HepG2 (cell line): Measurements from ENCODE around the gene ASCC3. TPM values are rescaled to one million over a fixed set of nuclear protein-coding genes. Genes with fewer than 3 reads are reported as not detected.

ENCODE experiments used
- ATAC-seq: fragments of 200-7000 bp; cut with Tn5 transposase; 3 replicates; pipeline ENCODE4 v1.9.1; 2020; ENCODE audit warnings: mild to moderate bottlenecking, moderate library complexity
- BruUV-seq: library from RNA; stranded (reverse); fragments of 400-500 nt; replicated peaks from 2 replicates; lab custom pipeline; 2021; lab: Mats Ljungman, UMichigan
- CTCF ChIA-PET: fragments of 300-600 bp; formaldehyde crosslinking; extraction: SDS; loops from one replicate; lab custom pipeline; 2021; ENCODE audit warnings: low total read pairs, inconsistent platforms, low intra/inter-chr PET ratio; lab: Yijun Ruan, JAX
- POLR2A ChIA-PET: fragments of 350-600 bp; sonication (Branson Sonifier 250); formaldehyde crosslinking; loops from one replicate; lab custom pipeline; 2020; ENCODE audit warnings: antibody characterized with exemption, inconsistent platforms; lab: Yijun Ruan, JAX
- DNase-seq: peaks from one replicate; pipeline ENCODE4 v3.0.0-alpha.2; 2015; ENCODE audit warnings: low spot score
- FAIRE-seq: peaks from 3 replicates; lab custom pipeline; 2011; peaks lifted over from hg19 to GRCh38; lab: Jason Lieb, UNC
- H2AFZ ChIP-seq: one replicate; pipeline ENCODE4 v1.6.1; 2011; ENCODE audit warnings: low read length, inconsistent platforms
- H3K27ac ChIP-seq: fragments of 300-600 bp; 3 replicates; pipeline ENCODE4 v1.8.0; 2011; ENCODE audit warnings: mixed run types, mild to moderate bottlenecking, mixed read lengths, low read length, inconsistent platforms; ENCODE audit not compliant: insufficient read depth; ENCODE audit errors: extremely low read length
- H3K27me3 ChIP-seq, 2 experiments: fragments of 200-600 bp in 1 of 2; 2 replicates in 1 of 2; 3 replicates in 1 of 2; pipeline versions ENCODE4 v1.6.0 to v1.8.0; 2011; ENCODE audit warnings: low read length in 2 of 2, mild to moderate bottlenecking in 2 of 2, moderate library complexity in 2 of 2, inconsistent platforms in 1 of 2; ENCODE audit not compliant: insufficient read depth in 2 of 2, control insufficient read depth in 1 of 2
- H3K36me3 ChIP-seq, 2 experiments: fragments of 200-600 bp in 1 of 2; replicated peaks in 1 of 2; 2 replicates in 1 of 2; 3 replicates in 1 of 2; pipeline versions ENCODE4 v1.5.1 to v1.8.0; 2011; ENCODE audit warnings: low read length in 2 of 2, inconsistent platforms in 1 of 2; ENCODE audit not compliant: insufficient read depth in 2 of 2, control insufficient read depth in 1 of 2
- H3K4me1 ChIP-seq: 2 replicates; pipeline ENCODE4 v1.5.1; 2012; ENCODE audit warnings: low read length, inconsistent platforms; ENCODE audit not compliant: insufficient read depth
- H3K4me2 ChIP-seq: 2 replicates; pipeline ENCODE4 v1.6.0; 2011; ENCODE audit warnings: low read depth, low read length, inconsistent platforms
- H3K4me3 ChIP-seq, 3 experiments: fragments of 200-600 bp in 1 of 3; sonication (generic), shearing (Covaris generic) in 1 of 3; replicated peaks in 1 of 3; 2 replicates each; pipeline ENCODE4 v1.5.1; 2011 to 2016; ENCODE audit warnings: low read length in 3 of 3, inconsistent platforms in 2 of 3, low read depth in 2 of 3, mild to moderate bottlenecking in 2 of 3, control low read depth in 1 of 3, mixed read lengths in 1 of 3; ENCODE audit not compliant: insufficient read depth in 1 of 3
- H3K79me2 ChIP-seq: one replicate; pipeline ENCODE4 v1.6.1; 2011; ENCODE audit warnings: low read length, inconsistent platforms; ENCODE audit not compliant: insufficient read depth
- H3K9ac ChIP-seq: 2 replicates; pipeline ENCODE4 v1.6.0; 2011; ENCODE audit warnings: mild to moderate bottlenecking, low read depth, low read length, inconsistent platforms; ENCODE audit not compliant: insufficient read depth
- H3K9me3 ChIP-seq: 2 replicates; pipeline ENCODE4 v1.5.1; 2012; ENCODE audit warnings: mild to moderate bottlenecking, low read length
- H4K20me1 ChIP-seq: 2 replicates; pipeline ENCODE4 v1.6.0; 2011; ENCODE audit warnings: inconsistent platforms, mild to moderate bottlenecking, low read length, moderate library complexity; ENCODE audit not compliant: insufficient read depth
- ARID5B ChIP-seq: IDR thresholded peaks from 2 replicates; pipeline ENCODE4 v1.4.0; 2020; ENCODE audit warnings: mild to moderate bottlenecking, missing genetic modification reagents
- HNRNPUL1 ChIP-seq: fragments of 200-400 bp; formaldehyde crosslinking; IDR thresholded peaks from 2 replicates; pipeline ENCODE4 v1.6.1; 2017; ENCODE audit warnings: low read depth, mild to moderate bottlenecking, low read length, moderate library complexity
- MNT ChIP-seq: fragments of 450-650 bp; IDR thresholded peaks from 2 replicates; pipeline ENCODE4 v1.6.1; 2016
- MTERF4 ChIP-seq: sonication (generic); formaldehyde crosslinking; IDR thresholded peaks from 2 replicates; pipeline ENCODE4 v1.8.0; 2023; ENCODE audit warnings: mild to moderate bottlenecking, missing genetic modification reagents
- POLR2G ChIP-seq: fragments of 200-400 bp; formaldehyde crosslinking; IDR thresholded peaks from 2 replicates; pipeline ENCODE4 v1.6.1; 2018; ENCODE audit warnings: mild to moderate bottlenecking, low read depth, low read length, moderate library complexity
- SMYD3 ChIP-seq: sonication (generic); formaldehyde crosslinking; IDR thresholded peaks from 2 replicates; pipeline ENCODE4 v1.8.1; 2023; ENCODE audit warnings: mild to moderate bottlenecking, missing genetic modification reagents
- STAG1 ChIP-seq: sonication (generic); formaldehyde crosslinking; IDR thresholded peaks from 2 replicates; pipeline ENCODE4 v1.4.0; 2020; ENCODE audit warnings: missing genetic modification reagents
- UBTF ChIP-seq: sonication (generic); formaldehyde crosslinking; IDR thresholded peaks from 2 replicates; pipeline ENCODE4 v1.4.0; 2020; ENCODE audit warnings: mild to moderate bottlenecking, missing genetic modification reagents
- YEATS4 ChIP-seq: sonication (generic); formaldehyde crosslinking; IDR thresholded peaks from 2 replicates; pipeline ENCODE4 v1.4.0; 2020; ENCODE audit warnings: missing genetic modification reagents, borderline replicate concordance
- ZFP62 ChIP-seq: sonication (generic); formaldehyde crosslinking; IDR thresholded peaks from 2 replicates; pipeline ENCODE4 v1.4.0; 2020; ENCODE audit warnings: missing genetic modification reagents
- ZNF34 ChIP-seq: sonication (generic); formaldehyde crosslinking; IDR thresholded peaks from 2 replicates; pipeline ENCODE4 v1.4.0; 2020; ENCODE audit warnings: mild to moderate bottlenecking, missing genetic modification reagents, borderline replicate concordance
- ZNF382 ChIP-seq: sonication (generic); formaldehyde crosslinking; IDR thresholded peaks from 2 replicates; pipeline ENCODE4 v1.5.0; 2020; ENCODE audit warnings: missing genetic modification reagents, mild to moderate bottlenecking, borderline replicate concordance
- ZNF781 ChIP-seq: sonication (generic); formaldehyde crosslinking; IDR thresholded peaks from 2 replicates; pipeline ENCODE4 v1.5.1; 2020; ENCODE audit warnings: borderline replicate concordance, mild to moderate bottlenecking, missing genetic modification reagents; ENCODE audit errors: not compliant biosample characterization
- ZNF784 ChIP-seq: sonication (generic); formaldehyde crosslinking; IDR thresholded peaks from 2 replicates; pipeline ENCODE4 v1.5.1; 2020; ENCODE audit warnings: missing genetic modification reagents, mild to moderate bottlenecking, borderline replicate concordance
- ZSCAN21 ChIP-seq: sonication (generic); formaldehyde crosslinking; IDR thresholded peaks from 2 replicates; pipeline ENCODE4 v1.8.0; 2022; ENCODE audit warnings: mild to moderate bottlenecking, missing genetic modification reagents, moderate library complexity, borderline replicate concordance
- in situ Hi-C: cut with HindIII; loops from 2 replicates; pipeline ENCODE4 v1.10.0; 2017; ENCODE audit warnings: low pct_unique_long_range_greater_than_20kb; ENCODE audit not compliant: extremely low pct_ligation_motif_present
- intact Hi-C: fragments of 100-400 bp; cut with micrococcal nuclease; formaldehyde crosslinking; loops from one replicate; pipeline ENCODE4 v1.10.0; 2022; ENCODE audit not compliant: unreplicated experiment
- polyA plus RNA-seq, 8 experiments: library from polyadenylated mRNA; depleted of rRNA in 3 of 8; stranded (reverse) in 7 of 8; unstranded in 1 of 8; fragments of >200 nt; fragmentation: Illumina TruSeq in 4 of 8; extraction: Trizol in 4 of 8; gene quantifications; 2 replicates each; pipeline versions ENCODE4 v1.2.1 to v1.2.3, GENCODE V29; 2011 to 2016; ENCODE audit warnings: low read depth in 4 of 8, missing spikeins in 1 of 8, mixed read lengths in 1 of 8; ENCODE audit not compliant: insufficient read depth in 1 of 8
- total RNA-seq, 5 experiments: library from RNA; depleted of rRNA; stranded (reverse); fragments of >200 nt; fragmentation: Illumina TruSeq; extraction: Trizol; gene quantifications; 2 replicates each; pipeline ENCODE4 v1.2.3, GENCODE V29; 2016; ENCODE audit warnings: low read depth in 1 of 5

Gene ASCC3
- total and polyA plus RNA-seq, 2 of the 13 experiments (the other 11 are each of a cell fraction or from before 2014, with no cell fraction given), result 23.1 to 55.7 TPM

- no peak overlapping the region for H3K27ac ChIP-seq
- H2AFZ ChIP-seq, result no peak overlapping the region
- H3K79me2 ChIP-seq, result no peaks in the 10 kb centered on the region
- no TSS peak for BruUV-seq
- no peak overlapping the region for H3K4me3 ChIP-seq
- POLR2A ChIA-PET, result no interaction called here
- no peak for DNase-seq
- FAIRE-seq, result no peak
- H3K4me1 ChIP-seq, result no peaks in the 10 kb centered on the region
- H3K27me3 ChIP-seq, result no peaks in the 10 kb centered on the region
- no peak overlapping the region for H3K4me2 ChIP-seq
- intact Hi-C loops (no loop called here), in situ Hi-C loops (no loop called here)
- CTCF ChIA-PET, result no interaction called here
- ATAC-seq, result no peak
- H3K9me3 ChIP-seq, result no peaks in the 10 kb centered on the region
- H3K36me3 ChIP-seq, result no peaks in the 10 kb centered on the region
- H3K9ac ChIP-seq, result no peak overlapping the region
- no peaks in the 10 kb centered on the region; the same call in 1 of the 2 replicates for H4K20me1 ChIP-seq
- no peak for TF ChIP-seq HNRNPUL1
- TF ChIP-seq ZFP62 (CRISPR knock-in tag), result no peak
- TF ChIP-seq ZNF784 (CRISPR knock-in tag), result no peak
- TF ChIP-seq MNT, result no peak
- no peak for TF ChIP-seq ZNF781
- TF ChIP-seq ZNF382, result no peak
- no peak for TF ChIP-seq UBTF (CRISPR knock-in tag)
- TF ChIP-seq ZSCAN21 (CRISPR knock-in tag), result no peak
- TF ChIP-seq STAG1 (CRISPR knock-in tag), result no peak
- no peak for TF ChIP-seq ARID5B (CRISPR knock-in tag)
- no peak for TF ChIP-seq MTERF4 (CRISPR knock-in tag)
- no peak for TF ChIP-seq YEATS4 (CRISPR knock-in tag)
- no peak for TF ChIP-seq POLR2G
- no peak for TF ChIP-seq ZNF34 (CRISPR knock-in tag)
- TF ChIP-seq SMYD3 (CRISPR knock-in tag), result no peak
These were observed 100.5 kb downstream of the ASCC3 start for GRCh38 chr6:100780648-100781047.
